Smooth muscle cell (in vitro differentiated cells): ENCODE measurements around the gene FEN1. TPM values are rescaled to one million over a fixed set of nuclear protein-coding genes. Genes with fewer than 3 reads are reported as not detected.

Experiments used
- DNase-seq: peaks from one replicate; lab custom pipeline; 2025; ENCODE audit not compliant: unreplicated experiment; lab: John Stamatoyannopoulos, UW
- H2AFZ ChIP-seq: fragments of 200-600 bp; sonication (generic); 2 replicates; pipeline ENCODE4 v1.6.0; 2016; ENCODE audit warnings: antibody characterized with exemption, low read depth, mild to moderate bottlenecking
- H3F3A ChIP-seq: fragments of 200-600 bp; sonication (generic); 2 replicates; pipeline ENCODE4 v1.6.0; 2017; ENCODE audit warnings: antibody characterized with exemption, low read depth
- H3K27ac ChIP-seq: fragments of 200-600 bp; sonication (generic); 2 replicates; pipeline ENCODE4 v1.5.1; 2016; ENCODE audit warnings: low read depth, mild to moderate bottlenecking
- H3K27me3 ChIP-seq: fragments of 200-600 bp; sonication (generic); 2 replicates; pipeline ENCODE4 v1.6.1; 2016; ENCODE audit warnings: low read depth, mild to moderate bottlenecking
- H3K36me3 ChIP-seq: fragments of 200-600 bp; sonication (generic); 2 replicates; pipeline ENCODE4 v1.5.1; 2016; ENCODE audit warnings: low read depth
- H3K4me1 ChIP-seq: fragments of 200-600 bp; sonication (generic); 2 replicates; pipeline ENCODE4 v1.5.1; 2016; ENCODE audit warnings: low read depth
- H3K4me2 ChIP-seq: fragments of 200-600 bp; sonication (generic); 2 replicates; pipeline ENCODE4 v1.6.0; 2016; ENCODE audit warnings: mild to moderate bottlenecking
- H3K4me3 ChIP-seq: fragments of 200-600 bp; sonication (generic); 2 replicates; pipeline ENCODE4 v1.5.1; 2016; ENCODE audit warnings: mild to moderate bottlenecking
- H3K79me2 ChIP-seq: fragments of 200-600 bp; sonication (generic); 2 replicates; pipeline ENCODE4 v1.6.0; 2016; ENCODE audit warnings: low read depth, mild to moderate bottlenecking
- H3K9ac ChIP-seq: fragments of 200-600 bp; sonication (generic); 2 replicates; pipeline ENCODE4 v1.6.0; 2016; ENCODE audit warnings: low read depth
- H3K9me3 ChIP-seq: fragments of 200-600 bp; sonication (generic); replicated peaks from 2 replicates; pipeline ENCODE4 v1.5.1; 2016; ENCODE audit warnings: low read depth
- H4K20me1 ChIP-seq: fragments of 200-600 bp; sonication (generic); 2 replicates; pipeline ENCODE4 v1.6.0; 2016; ENCODE audit warnings: low read depth
- WGBS: methylation state at CpG from one replicate; pipeline ENCODE4 v1.1.7; 2016; ENCODE audit warnings: low lambda C conversion rate; 5-methylcytosine and 5-hydroxymethylcytosine counted together
- polyA plus RNA-seq: library from polyadenylated mRNA; unstranded; fragments of >200 nt; fragmentation: Nextera tagmentation; extraction: Ambion mirVana; gene quantifications from 2 replicates; pipeline ENCODE4 v1.2.1, GENCODE V29; 2016
- total RNA-seq: library from RNA; depleted of rRNA; stranded (reverse); fragments of >200 nt; gene quantifications from 2 replicates; pipeline ENCODE4 v1.2.3, GENCODE V29; 2014
- TF ChIP-seq, protein P1 (sequence below): fragments of 200-600 bp; sonication (generic); IDR thresholded peaks from 2 replicates; pipeline ENCODE4 v1.5.1; 2017; ENCODE audit warnings: borderline replicate concordance, mild to moderate bottlenecking, antibody characterized with exemption; ENCODE audit not compliant: insufficient read depth, poor library complexity, severe bottlenecking

Gene FEN1
- total and polyA plus RNA-seq, 2 experiments from 2014 or later: 15.6 to 21.1 TPM

DNA sequence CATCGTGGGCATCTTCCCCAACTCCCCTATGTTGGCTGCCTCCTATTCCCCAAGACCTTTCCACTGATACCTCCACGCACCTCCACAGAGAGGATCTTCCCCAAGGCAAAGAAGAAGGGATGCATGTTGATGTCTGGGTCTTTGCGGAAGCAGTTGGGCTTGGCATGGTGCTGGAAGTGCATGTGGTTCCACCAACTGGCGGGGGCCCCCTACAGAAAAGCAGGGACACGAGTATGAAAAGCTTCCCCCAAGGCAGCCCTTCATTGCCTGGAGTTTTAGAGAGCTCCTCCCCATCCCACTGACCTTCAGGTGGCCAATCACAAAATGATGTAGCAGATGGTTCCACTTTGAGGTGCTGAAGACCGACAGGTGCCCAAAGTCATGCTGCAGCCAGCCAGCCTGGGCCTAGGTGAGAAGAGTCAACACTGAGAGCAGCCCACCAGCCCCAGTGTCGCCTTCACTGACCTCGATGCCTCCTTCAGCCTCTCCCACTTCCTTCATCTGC lies 18.0 kb downstream of the FEN1 start:
- H3K36me3 ChIP-seq: no peaks in the 10 kb centered on the region
- 93% methylated on average over 8 of the region's 8 CpGs for WGBS
- no peaks in the 10 kb centered on the region for H3K4me1 ChIP-seq
- TF ChIP-seq, protein P1, sequence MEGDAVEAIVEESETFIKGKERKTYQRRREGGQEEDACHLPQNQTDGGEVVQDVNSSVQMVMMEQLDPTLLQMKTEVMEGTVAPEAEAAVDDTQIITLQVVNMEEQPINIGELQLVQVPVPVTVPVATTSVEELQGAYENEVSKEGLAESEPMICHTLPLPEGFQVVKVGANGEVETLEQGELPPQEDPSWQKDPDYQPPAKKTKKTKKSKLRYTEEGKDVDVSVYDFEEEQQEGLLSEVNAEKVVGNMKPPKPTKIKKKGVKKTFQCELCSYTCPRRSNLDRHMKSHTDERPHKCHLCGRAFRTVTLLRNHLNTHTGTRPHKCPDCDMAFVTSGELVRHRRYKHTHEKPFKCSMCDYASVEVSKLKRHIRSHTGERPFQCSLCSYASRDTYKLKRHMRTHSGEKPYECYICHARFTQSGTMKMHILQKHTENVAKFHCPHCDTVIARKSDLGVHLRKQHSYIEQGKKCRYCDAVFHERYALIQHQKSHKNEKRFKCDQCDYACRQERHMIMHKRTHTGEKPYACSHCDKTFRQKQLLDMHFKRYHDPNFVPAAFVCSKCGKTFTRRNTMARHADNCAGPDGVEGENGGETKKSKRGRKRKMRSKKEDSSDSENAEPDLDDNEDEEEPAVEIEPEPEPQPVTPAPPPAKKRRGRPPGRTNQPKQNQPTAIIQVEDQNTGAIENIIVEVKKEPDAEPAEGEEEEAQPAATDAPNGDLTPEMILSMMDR: no peak
- H3K4me3 ChIP-seq: no peak overlapping the region
- no peak overlapping the region for H3K9ac ChIP-seq
- no peak for DNase-seq
- no peaks in the 10 kb centered on the region for H3K27me3 ChIP-seq
- H3F3A ChIP-seq: peaks cover 8% of the 10 kb centered on the region
- H4K20me1 ChIP-seq: no peaks in the 10 kb centered on the region
- H3K79me2 ChIP-seq: peaks cover 5% of the 10 kb centered on the region
- no peak overlapping the region for H3K4me2 ChIP-seq
- no peak overlapping the region for H3K27ac ChIP-seq
- H3K9me3 ChIP-seq: no peaks in the 10 kb centered on the region
- H2AFZ ChIP-seq: no peak overlapping the region

GRCh38 chr11:61811831-61812230 lies 19.1 kb downstream of the FEN1 start:
- no peak for DNase-seq
- Histone ChIP-seq H3K27ac (no peak overlapping the region), H3K4me1 (no peaks in the 10 kb centered on the region), H2AFZ (no peak overlapping the region), H3K79me2 (peaks cover 5% of the 10 kb centered on the region), H3K9me3 (no peaks in the 10 kb centered on the region), H3K4me2 (no peak overlapping the region), H3K9ac (no peak overlapping the region), H3F3A (peaks cover 11% of the 10 kb centered on the region), H3K4me3 (no peak overlapping the region), H3K27me3 (no peaks in the 10 kb centered on the region), H4K20me1 (no peaks in the 10 kb centered on the region), H3K36me3 (no peaks in the 10 kb centered on the region)
- WGBS: 98% methylated on average over 5 of the region's 5 CpGs
- TF ChIP-seq, protein P1: no peak

- H3K27me3 ChIP-seq: no peaks in the 10 kb centered on the region
- no peaks in the 10 kb centered on the region for H3K36me3 ChIP-seq
- H3K27ac ChIP-seq: no peak overlapping the region
- peaks cover 7% of the 10 kb centered on the region for H3K4me1 ChIP-seq
- DNase-seq: no peak
- H3K4me2 ChIP-seq: no peak overlapping the region
- H3K9ac ChIP-seq: no peak overlapping the region
- H3F3A ChIP-seq: peaks cover 7% of the 10 kb centered on the region
- H4K20me1 ChIP-seq: no peaks in the 10 kb centered on the region
- WGBS: 98% methylated on average over 4 of the region's 4 CpGs
- peaks cover 6% of the 10 kb centered on the region for H3K79me2 ChIP-seq
- no peak overlapping the region for H3K4me3 ChIP-seq
- H2AFZ ChIP-seq: no peak overlapping the region
- TF ChIP-seq, protein P1: no peak
- H3K9me3 ChIP-seq: no peaks in the 10 kb centered on the region
These were observed 20.2 kb downstream of the FEN1 start for GRCh38 chr11:61812736-61813411.
